HepG2 (cell line): ENCODE data around the gene ZNF416. TPM values are rescaled to one million over a fixed set of nuclear protein-coding genes. Genes with fewer than 3 reads are reported as not detected.

Experiments used
- AKAP8 ChIP-seq: sonication (generic); formaldehyde crosslinking; IDR thresholded peaks from 2 replicates; pipeline ENCODE4 v1.5.1; 2020; ENCODE audit warnings: mild to moderate bottlenecking, missing genetic modification reagents
- GPN1 ChIP-seq: sonication (generic); formaldehyde crosslinking; IDR thresholded peaks from 2 replicates; pipeline ENCODE4 v1.5.1; 2020; ENCODE audit warnings: missing genetic modification reagents, borderline replicate concordance
- KLF6 ChIP-seq: IDR thresholded peaks from 2 replicates; pipeline ENCODE4 v1.8.0; 2016; ENCODE audit warnings: missing biosample characterization, missing genetic modification reagents
- MEF2D ChIP-seq: sonication (generic); formaldehyde crosslinking; IDR thresholded peaks from 2 replicates; pipeline ENCODE4 v1.5.1; 2020; ENCODE audit warnings: mild to moderate bottlenecking, missing genetic modification reagents
- NFE2L2 ChIP-seq: fragments of 150-350 bp; IDR thresholded peaks from 2 replicates; pipeline ENCODE4 v1.6.1; 2014; ENCODE audit warnings: low read length
- RELA ChIP-seq: sonication (generic); formaldehyde crosslinking; IDR thresholded peaks from 2 replicates; pipeline ENCODE4 v1.4.0; 2020; ENCODE audit warnings: missing genetic modification reagents
- TFDP1 ChIP-seq: IDR thresholded peaks from 2 replicates; pipeline ENCODE4 v1.6.1; 2016; ENCODE audit warnings: missing compliant biosample characterization, missing genetic modification reagents, borderline replicate concordance
- TRIM24 ChIP-seq: sonication (generic); formaldehyde crosslinking; IDR thresholded peaks from 2 replicates; pipeline ENCODE4 v1.8.0; 2022; ENCODE audit warnings: mild to moderate bottlenecking, missing genetic modification reagents
- ZBTB1 ChIP-seq: sonication (generic); formaldehyde crosslinking; IDR thresholded peaks from 2 replicates; pipeline ENCODE4 v1.4.0; 2020; ENCODE audit warnings: missing genetic modification reagents, borderline replicate concordance
- ZBTB25 ChIP-seq: IDR thresholded peaks from 2 replicates; pipeline ENCODE4 v1.6.1; 2018; ENCODE audit warnings: missing genetic modification reagents
- ZBTB26 ChIP-seq: IDR thresholded peaks from 2 replicates; pipeline ENCODE4 v1.6.1; 2016; ENCODE audit warnings: missing compliant biosample characterization, missing genetic modification reagents, borderline replicate concordance
- ZBTB42 ChIP-seq: sonication (generic); formaldehyde crosslinking; IDR thresholded peaks from 2 replicates; pipeline ENCODE4 v1.5.0; 2020; ENCODE audit warnings: mild to moderate bottlenecking, missing genetic modification reagents
- ZBTB8A ChIP-seq: sonication (generic); formaldehyde crosslinking; IDR thresholded peaks from 2 replicates; pipeline ENCODE4 v1.4.0; 2020; ENCODE audit warnings: mild to moderate bottlenecking, low read depth, missing genetic modification reagents, borderline replicate concordance
- ZNF18 ChIP-seq: sonication (generic); formaldehyde crosslinking; IDR thresholded peaks from 2 replicates; pipeline ENCODE4 v1.8.0; 2022; ENCODE audit warnings: mild to moderate bottlenecking, missing genetic modification reagents; ENCODE audit not compliant: insufficient replicate concordance
- ZNF446 ChIP-seq: sonication (generic); formaldehyde crosslinking; IDR thresholded peaks from 2 replicates; pipeline ENCODE4 v1.5.0; 2020; ENCODE audit warnings: mild to moderate bottlenecking, missing genetic modification reagents
- ZNF709 ChIP-seq: sonication (generic); formaldehyde crosslinking; IDR thresholded peaks from 2 replicates; pipeline ENCODE4 v1.5.0; 2020; ENCODE audit warnings: mild to moderate bottlenecking, missing genetic modification reagents
- ZNF740 ChIP-seq: sonication (generic); formaldehyde crosslinking; IDR thresholded peaks from 2 replicates; pipeline ENCODE4 v1.4.0; 2020; ENCODE audit warnings: missing genetic modification reagents
- ZNF75D ChIP-seq: sonication (generic); formaldehyde crosslinking; IDR thresholded peaks from 2 replicates; pipeline ENCODE4 v1.8.1; 2023; ENCODE audit warnings: missing genetic modification reagents, mild to moderate bottlenecking, borderline replicate concordance
- ZNF782 ChIP-seq: sonication (generic); formaldehyde crosslinking; IDR thresholded peaks from 2 replicates; pipeline ENCODE4 v1.4.0; 2020; ENCODE audit warnings: missing genetic modification reagents, mild to moderate bottlenecking, borderline replicate concordance
- ZUFSP ChIP-seq: sonication (generic); formaldehyde crosslinking; IDR thresholded peaks from 2 replicates; pipeline ENCODE4 v1.9.0; 2021; ENCODE audit warnings: missing genetic modification reagents, mild to moderate bottlenecking, borderline replicate concordance
- polyA plus RNA-seq, 8 experiments: library from polyadenylated mRNA; depleted of rRNA in 3 of 8; stranded (reverse) in 7 of 8; unstranded in 1 of 8; fragments of >200 nt; fragmentation: Illumina TruSeq in 4 of 8; extraction: Trizol in 4 of 8; gene quantifications; 2 replicates each; pipeline versions ENCODE4 v1.2.1 to v1.2.3, GENCODE V29; 2011 to 2016; ENCODE audit warnings: low read depth in 4 of 8, missing spikeins in 1 of 8, mixed read lengths in 1 of 8; ENCODE audit not compliant: insufficient read depth in 1 of 8
- total RNA-seq, 5 experiments: library from RNA; depleted of rRNA; stranded (reverse); fragments of >200 nt; fragmentation: Illumina TruSeq; extraction: Trizol; gene quantifications; 2 replicates each; pipeline ENCODE4 v1.2.3, GENCODE V29; 2016; ENCODE audit warnings: low read depth in 1 of 5

The ZNF416 gene
- total and polyA plus RNA-seq, 2 of the 13 experiments (the other 11 are each of a cell fraction or from before 2014, with no cell fraction given), result 1.5 to 5.3 TPM

- TF ChIP-seq ZUFSP (CRISPR knock-in tag) (no peak), AKAP8 (CRISPR knock-in tag) (no peak), ZBTB1 (CRISPR knock-in tag) (no peak), GPN1 (no peak), TRIM24 (CRISPR knock-in tag) (no peak), ZNF740 (CRISPR knock-in tag) (peak; percentile 39; the same call in 1 of the 2 replicates), MEF2D (CRISPR knock-in tag) (no peak; the same call in 1 of the 2 replicates), ZBTB42 (CRISPR knock-in tag) (peak; percentile 82; the same call in 1 of the 2 replicates), ZBTB25 (peak; percentile 90), ZBTB26 (no peak), ZBTB8A (CRISPR knock-in tag) (no peak), TFDP1 (CRISPR knock-in tag) (peak; percentile 70; the same call in 1 of the 2 replicates), ZNF18 (CRISPR knock-in tag) (no peak), ZNF75D (no peak), NFE2L2 (no peak), ZNF709 (CRISPR knock-in tag) (peak; percentile 83), KLF6 (CRISPR knock-in tag) (no peak), ZNF446 (CRISPR knock-in tag) (0 out of 2 replicates have a peak, but pooled peaks have one; percentile 56), ZNF782 (CRISPR knock-in tag) (0 out of 2 replicates have a peak, but pooled peaks have one; percentile 25), RELA (0 out of 2 replicates have a peak, but pooled peaks have one; percentile 14)
These were observed 51.4 kb downstream of the ZNF416 start, which contains the start of gene ZNF549 (continued) for GRCh38 chr19:57527136-57527881.
